Activated CD4-positive, CD25-positive, alpha-beta regulatory T cell (primary cell): ENCODE measurements around the gene HS3ST5.
"Not testable (repeated sequence)": the region's sequence is repeated elsewhere in the genome, so short reads cannot be mapped to it uniquely, and the experiment has no call there.

Experiments used
- DNase-seq, 4 experiments: peaks; one replicate each; lab custom pipeline; 2025; lab: John Stamatoyannopoulos, UW

HS3ST5 gene

DNA sequence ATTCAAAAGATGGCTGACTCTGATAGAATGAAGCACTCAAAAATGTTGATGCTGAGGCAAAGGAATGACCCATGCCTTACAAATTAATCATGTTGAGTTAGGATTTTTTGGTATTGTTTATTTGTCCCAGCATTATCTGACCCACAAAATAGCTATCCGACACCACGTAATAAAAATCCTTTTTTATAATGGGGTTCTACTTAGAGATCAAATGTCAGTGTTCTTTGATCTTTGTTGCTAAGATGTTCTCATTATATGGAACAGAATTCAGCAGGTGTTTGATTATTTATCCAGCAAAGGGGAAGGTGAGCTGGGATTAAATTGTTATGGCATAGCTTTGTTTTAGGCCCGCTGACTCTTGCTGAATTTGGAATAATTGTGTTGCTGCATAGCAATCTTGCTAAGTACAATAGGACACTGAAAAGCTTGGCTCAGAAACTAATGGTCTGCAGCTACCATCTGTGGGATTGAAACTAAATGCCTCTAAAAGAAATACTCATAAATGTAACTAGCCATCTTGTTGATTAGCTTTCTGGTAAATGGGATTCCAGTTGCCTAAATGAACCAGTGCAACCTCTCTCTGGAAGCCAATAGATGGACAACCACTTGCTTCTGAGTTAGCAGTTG, 191.6 kb downstream of the HS3ST5 start:
- DNase-seq = no peak

DNA sequence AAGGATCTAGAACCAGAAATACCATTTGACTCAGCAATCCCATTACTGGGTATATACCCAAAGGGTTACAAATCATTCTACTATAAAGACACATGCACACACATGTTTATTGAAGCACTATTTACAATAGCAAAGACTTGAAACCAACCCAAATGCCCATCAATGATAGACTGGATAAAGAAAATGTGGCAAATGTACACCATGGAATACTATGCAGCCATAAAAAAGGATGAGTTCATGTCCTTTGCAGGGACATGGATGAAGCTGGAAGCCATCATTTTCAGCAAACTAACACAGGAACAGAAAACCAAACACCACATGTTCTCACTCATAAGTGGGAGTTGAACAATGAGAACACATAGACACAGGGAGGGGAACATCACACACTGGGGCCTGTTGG, 193.6 kb downstream of the HS3ST5 start:
- not testable (repeated sequence) for DNase-seq

DNA sequence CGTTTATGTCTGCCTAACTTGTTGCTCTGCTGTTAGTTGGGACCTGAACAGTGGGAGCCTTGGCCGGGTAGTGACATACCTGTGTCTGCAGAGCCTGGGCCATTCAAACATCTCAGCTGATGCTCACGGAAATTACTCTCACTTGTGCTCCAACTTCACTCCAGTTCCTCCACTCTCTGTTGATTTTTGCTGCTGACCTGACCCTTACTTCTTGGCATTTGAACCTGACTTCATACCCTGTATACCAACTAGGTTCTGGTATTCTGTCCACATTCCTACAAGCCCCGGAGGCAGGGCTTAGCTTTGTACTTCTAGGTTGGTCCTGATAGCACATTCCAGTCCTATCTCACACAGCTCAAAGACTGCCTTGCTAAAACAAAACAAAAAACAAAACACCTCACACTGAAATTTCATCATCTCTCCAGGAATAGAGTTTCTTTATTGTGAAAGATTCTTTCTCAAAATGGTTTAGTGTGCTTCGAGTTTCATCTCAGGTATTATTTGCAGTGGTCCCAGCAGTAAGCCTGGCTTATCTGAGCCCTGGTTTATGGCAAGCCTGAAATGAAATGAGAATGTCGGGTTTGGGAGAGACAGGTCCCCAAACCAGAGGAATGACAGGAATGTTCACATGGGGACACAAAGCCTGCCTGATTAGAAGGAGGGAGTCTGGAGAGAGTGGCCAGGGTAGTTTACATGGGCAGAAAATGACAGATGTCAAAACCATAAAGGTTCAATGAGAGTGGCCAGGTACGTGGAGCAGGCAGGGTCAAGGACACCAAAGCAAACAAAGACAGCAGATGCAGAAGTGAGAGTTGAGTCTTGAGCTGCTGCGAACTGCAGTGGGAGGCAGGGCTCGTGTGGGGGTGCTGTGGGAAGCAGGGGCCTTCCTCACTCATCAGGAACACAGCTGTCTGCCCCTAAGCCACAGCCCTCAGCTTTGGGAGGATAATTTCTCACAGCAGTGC, 197.7 kb downstream of the HS3ST5 start:
- no peak for DNase-seq

DNA sequence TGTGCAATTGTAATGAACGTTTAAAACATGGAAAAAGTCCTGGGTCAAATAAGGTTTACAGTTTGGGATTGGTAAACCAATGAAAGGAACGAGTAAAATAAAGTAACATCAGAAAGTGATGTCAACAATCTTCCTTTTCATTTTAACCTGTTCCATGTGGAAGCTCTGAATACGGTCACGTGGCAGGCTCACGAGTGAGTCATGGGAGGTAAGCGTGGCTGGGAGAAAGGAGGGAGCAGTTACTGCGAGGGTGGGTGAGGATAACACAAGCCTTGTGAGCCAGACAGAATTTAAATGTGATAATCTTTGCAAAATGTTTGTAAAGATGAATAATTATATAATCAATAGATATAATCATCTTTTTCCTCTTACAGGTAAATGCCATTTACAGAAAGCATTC, 200.6 kb downstream of the HS3ST5 start:
- no peak for DNase-seq

DNA sequence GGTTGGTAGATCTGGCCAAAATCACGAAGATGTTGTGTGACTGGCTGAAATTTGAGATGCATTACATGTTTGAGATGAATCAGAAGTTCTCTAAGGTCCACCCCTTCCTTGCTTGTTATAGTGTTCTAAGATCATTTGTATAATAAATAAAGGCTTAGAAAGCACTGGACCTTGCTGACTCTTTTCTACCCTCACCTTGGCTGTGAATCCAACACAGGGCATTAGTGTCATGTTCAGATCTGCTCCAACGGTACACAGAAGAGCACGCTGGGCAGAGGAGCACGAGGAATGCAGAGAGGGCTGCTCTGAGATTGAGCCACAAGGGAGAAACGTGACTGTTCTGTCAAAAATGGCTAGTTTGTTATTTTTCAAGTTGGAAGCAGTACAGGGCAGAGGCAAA, 202.4 kb downstream of the HS3ST5 start:
- no peak for DNase-seq

DNA sequence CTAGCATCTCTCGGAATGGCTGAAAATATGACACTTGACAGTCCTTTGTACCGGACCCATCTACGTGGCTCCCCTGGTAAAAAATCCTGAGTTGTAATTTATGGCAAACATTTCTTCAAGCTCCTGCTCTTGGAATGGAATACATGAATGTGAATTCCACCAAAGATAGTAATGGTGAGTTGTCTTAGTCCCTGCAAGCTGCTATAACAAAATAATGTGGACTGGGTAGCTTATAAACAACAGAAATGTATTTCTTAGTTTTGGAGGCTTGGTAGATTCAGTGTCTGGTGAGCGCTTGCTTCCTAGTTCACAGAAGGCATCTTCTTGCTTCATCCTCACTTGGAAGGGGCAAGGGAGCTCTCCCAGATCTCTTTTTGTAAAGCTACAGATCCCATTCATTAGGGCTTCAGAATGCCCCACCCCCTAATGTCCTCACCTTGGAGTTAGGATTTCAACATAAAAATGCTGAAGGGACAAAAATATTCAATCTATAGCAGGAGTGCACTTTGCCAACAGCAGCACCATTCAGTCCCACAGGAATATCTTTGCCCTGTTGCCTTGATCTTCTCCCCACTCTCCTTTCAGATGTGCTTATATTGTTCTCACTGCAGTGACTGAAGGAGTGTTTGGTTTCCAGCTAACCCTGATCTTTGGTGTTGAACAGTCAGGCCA, 204.1 kb downstream of the HS3ST5 start:
- DNase-seq = no peak

DNA sequence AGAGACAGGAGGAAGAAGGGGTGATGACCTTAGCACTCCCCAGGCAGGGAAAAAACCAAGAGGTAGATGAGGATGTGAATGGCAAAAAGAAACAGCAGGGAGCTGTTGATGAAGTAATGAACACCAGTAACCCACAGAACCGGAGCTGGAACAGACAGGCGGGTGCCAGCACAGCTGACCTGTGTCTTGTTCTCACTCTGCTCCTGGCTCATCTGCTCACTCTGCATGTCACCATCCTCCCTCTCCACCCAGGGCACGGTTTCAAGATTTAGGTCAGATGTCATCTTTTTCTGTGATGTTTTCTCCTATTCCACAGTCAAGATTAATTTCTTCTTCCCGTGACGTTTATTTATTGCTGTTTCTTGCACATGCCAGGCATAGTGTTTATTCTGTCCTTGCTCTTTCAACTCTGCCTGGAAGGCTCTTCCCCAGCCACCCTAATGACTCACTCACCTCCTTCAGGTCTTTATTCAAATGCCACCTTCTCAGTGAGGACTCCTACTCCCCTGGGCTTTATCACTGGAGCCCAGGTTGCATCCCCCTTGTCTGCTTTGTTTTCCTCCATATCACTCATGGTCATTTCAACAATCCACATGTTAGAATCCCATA, 207.4 kb downstream of the HS3ST5 start:
- DNase-seq = no peak

DNA sequence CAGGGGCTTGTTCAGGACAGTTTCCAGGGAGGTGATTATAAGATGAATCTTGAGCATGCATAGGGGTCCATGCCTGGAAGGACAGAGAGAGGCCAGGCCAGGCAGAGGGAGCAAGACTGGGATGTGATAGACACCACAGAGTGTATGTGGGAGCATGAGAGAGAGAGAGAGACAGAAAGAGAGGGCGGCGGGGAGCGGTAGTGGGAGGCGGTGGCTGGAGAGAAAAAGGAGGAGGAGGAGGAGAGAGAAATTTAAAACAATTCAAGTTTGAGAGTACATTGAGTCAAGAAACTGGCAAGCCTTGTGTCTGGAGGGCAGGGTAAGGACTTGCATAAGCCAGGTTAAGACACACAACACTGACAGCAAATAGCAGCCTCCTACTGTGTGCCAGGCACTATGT, 209.0 kb downstream of the HS3ST5 start:
- no peak for DNase-seq

DNA sequence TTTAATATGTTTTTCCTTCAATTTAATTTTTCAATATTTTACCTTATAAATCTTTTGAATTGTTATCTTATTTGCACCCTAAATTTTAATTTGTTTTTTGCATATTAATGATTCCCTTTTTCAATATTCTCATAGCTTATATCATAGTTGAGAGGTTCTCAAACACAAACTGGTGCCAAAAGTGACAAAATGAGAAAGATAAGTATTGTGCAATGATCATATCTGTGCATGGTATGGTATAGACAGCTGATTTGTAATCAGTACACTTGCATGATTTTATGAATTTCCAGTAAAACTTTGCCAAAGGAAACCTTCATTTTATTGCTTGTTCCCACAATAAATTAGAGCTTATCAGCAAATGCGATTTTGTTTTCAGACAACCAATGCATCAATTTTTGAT, 210.9 kb downstream of the HS3ST5 start:
- DNase-seq = no peak

DNA sequence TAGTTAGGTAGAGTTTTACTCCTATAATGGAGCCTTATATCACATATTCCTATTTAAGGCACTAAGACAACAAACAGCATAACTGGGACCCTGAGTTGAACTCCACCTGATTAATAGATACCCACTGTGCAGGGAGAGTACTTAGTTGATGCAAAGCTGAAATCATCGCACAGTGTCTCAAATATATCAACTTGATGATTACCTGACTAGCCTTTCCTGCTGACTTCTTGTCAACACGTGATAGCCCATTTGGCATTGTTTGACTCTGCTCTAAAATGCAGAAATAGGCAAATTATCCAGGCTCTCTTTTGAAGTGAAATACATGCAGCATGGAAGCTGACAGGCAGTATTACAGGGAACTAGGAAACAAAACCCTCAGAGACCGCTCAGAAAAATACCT, 217.2 kb downstream of the HS3ST5 start:
- DNase-seq = no peak

DNA sequence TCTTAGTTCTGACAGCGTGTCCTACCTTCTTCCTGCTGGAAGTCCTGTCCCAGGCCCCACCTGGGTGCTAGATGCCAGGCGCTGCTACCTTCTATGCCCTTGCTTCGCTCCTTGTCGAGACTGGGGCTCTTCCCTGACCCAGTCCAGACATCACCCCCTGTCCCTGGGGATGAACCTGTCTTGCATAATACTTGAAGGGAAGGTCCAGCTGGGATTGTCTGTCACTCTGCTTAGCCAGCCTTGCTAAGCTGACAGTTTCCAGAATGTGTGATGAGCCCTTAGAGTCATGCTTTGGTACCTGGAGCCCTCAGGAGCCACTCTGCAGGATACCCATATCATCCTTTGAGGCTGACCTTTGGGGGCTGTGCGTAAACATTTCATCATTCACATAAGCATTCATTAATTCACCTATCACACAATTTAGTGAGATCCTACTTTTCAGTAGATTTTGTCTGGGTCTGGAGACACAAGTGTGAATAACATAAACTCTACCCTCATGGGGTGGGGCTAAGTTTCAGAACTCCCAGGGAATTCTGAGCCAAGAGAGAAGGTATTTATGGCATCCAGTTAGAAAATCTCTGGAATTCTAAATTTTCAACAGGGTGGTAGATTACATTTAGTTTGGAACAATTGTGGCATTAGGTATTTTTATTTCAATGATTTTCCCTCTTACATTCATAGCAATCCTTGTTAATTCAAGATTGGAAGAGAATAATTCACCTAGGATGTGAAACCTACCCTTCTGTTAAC, 220.7 kb downstream of the HS3ST5 start:
- no peak for DNase-seq

DNA sequence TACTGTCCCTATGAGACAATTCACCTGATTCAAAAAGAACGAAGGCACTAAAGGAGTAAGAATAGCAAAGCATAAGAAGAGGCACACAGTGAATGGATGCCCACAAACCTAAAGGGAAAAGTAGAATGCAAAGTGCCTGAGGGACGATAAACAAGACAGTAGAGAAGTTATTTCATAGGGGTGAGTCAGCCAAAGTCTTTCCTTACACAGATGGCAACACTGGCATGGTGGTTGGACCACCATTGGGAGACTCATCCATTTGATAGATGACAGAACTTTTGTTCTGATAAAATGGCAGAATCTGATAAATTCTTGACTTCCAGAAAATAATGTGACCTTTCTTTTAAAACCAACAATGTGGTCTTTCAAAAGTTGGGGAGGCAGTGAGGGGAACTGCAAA, 223.8 kb downstream of the HS3ST5 start:
- DNase-seq = no peak

DNA sequence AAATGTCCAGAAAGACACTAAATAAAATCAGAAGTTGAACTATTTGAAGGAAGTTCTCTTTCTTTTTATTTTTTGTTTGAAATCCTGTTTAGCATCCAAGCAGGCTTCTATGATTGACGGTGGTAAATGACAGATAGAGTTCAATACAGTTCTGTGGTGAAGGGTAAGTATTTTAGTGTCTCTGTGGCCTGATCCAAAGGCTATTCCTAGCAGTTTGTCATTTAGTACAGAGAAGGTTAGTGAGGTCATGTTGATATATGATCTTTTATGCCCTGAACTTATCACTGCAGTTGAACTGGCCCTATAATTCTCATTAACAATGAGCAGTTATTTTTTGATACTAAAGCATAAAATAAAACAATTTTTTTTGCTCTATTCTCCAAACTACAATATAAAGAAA, 227.2 kb downstream of the HS3ST5 start:
- no peak for DNase-seq

DNA sequence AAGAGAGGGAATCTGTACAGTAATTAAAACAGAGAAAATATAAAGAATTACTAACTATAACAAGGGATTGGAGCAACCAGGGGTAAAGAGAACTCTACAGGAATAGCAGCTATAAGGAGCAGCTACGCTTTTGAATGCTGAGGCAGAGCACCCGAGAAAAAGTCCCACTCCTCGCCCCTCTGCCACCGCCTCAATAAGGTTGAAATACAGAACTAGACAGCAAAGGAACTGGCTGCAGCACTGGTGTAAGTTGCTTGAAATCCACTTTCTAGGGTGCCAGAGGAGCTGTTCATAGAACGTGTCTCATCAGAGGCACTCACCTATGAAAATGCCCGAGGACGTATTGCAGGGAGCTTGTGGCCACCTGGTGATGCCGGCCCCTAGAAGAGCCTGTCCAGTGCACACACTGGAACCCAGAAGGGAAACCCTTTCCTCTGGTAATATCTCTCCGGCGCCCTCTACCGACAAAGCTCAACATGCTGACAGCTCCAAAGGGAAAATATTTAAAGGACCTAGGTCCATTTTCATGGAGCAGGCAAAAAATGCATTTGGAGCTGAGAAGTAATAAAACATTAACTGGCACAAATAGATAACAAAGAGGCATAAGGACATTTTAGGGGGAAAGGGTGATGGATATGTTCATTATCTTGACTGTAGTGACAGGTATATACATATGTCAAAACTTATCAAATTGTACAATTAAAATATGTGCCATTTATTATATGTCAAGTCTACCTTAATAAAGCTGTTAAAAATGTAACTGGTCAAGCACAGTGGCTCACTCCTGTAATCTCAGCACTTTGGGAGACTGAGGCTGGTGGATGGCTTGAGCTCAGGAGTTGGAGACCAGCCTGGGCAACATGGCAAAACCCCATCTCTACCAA, 234.5 kb downstream of the HS3ST5 start:
- no peak for DNase-seq

DNA sequence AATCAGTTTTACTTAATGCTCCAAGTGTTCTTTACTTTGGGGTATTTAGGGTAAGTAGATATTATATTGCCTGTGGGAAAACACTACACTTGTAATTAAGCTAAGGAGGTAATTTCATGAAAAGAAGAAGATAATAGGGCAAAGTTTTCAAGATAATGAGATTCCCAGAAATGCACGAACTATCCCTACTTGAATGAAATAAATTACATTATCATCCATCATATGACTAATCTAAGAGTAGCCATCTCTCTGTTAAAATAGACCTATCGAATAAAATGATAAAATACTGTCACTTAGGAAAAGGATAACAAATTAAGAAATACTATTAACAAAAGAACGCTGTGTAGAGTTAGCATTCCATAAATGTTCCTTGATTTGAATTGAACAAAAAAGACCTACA, 236.8 kb downstream of the HS3ST5 start:
- no peak for DNase-seq

DNA sequence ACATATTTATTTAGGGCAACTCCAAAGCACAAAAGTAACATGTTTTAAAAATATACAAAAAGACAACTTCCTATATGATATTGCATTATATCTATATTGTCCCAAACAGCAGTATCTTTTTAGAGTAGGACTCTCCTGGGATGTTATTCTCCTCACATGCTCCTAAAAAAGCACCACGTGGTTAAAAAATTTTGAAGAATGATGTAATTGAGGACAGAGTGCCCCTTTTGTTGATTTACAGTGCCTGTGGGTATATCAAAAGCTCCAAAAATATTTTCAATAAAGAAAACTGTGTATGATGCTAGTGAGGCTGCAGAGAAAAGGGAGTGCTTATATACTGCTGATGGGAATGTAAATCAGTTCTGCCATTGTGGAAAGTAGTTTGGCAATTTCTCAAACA, 241.6 kb downstream of the HS3ST5 start:
- DNase-seq = no peak

DNA sequence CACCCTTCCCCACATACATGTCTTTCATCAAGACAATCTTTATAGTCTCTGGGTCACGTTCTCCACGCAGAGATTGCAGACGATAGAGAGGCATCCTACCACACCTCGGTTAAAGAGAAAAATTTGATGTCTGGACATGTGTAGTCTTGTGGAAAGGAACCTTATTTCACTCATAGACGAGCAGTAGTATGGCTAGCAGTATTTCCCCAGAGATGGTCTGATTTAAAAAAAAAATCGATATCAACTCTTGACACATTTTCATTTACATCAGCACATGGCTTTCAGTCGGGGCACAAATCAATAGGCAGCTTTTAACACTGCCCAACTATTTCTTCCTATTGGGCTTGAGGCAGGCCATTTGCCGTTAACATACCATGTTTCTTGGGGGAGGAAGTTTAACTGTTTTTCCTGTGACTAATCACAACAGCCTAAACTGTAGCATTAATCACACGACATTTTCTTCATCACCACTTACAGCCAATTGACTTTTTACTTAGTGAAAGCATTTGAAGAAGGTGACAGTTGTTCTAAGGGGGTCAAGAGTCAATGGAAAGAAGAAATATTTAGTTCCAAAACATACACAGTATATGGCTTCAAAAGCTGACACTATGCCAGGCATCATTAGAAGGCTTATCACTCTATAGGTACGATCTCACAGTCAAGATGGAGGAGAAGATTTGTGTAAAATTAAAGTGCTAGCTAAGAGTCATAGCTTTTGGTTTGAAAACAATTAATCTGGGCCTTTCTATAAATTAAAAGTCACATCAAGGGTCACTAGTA, 242.4 kb downstream of the HS3ST5 start:
- no peak for DNase-seq

DNA sequence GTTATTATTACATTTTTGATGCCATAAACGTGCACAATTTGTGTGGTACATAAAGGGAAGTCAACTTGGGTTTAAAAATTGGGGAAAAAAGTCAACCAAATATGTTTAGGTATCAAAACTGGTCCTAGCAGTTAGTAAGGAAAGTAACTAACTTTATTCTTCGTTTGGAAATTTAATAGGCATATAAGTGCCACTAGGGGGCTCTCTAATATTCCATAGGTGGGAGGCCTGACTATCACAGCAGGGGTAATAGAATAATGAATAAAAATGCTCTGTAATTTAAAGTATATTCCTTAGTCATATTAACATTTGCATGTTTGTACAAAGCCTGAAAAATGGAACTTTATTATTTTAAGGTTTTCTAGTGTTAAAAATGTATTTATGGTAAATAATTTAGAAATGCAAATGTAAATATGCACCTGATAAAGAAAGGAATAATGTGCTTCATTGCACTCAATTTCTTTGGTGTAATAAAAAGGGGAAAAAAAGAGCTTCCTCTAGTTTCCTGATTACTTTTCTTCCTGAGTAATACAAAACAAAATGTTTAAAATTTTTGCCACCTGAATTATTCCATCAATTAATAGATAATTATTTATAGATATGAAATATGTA, 246.2 kb downstream of the HS3ST5 start:
- no peak for DNase-seq

DNA sequence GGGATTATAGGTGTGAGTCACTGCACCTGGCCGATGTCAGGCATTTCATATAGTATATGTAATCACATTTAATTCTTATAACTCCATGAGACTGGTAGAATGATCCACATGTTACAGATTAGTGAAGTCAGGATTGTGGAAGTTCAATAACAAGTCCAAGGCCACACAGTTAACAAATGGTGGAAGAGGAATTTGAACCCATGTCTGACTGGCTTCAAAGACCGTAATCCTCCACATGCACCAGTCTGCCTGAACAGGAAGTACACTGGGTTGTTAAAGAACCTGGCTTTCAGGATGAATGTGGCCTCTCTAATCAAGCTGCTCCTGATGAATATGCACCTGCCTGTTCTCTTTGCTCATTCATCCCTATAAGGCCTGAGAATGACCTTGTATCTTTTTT, 249.9 kb downstream of the HS3ST5 start:
- no peak for DNase-seq

DNA sequence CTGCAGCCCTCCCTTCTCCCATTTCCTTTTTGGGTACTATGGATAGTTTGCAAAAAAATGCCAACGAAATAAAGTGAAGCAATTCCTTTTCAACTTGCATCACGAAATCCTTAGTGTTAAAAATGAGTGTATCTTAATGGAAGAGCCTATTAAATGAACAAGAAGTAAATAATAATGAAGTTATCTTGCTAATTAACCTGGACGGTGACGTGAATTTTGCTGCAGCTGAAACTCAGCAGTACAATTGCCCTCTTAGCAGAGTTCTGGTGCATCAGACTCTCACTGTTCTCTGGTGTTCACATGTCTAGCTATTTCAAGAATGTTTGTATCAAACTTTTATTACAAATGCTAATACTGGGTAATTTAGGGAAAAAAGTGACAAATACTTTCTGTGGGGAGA, 252.2 kb downstream of the HS3ST5 start:
- DNase-seq = no peak
